ENCODE results near the gene TESMIN.

Gene TESMIN

GRCh38 chr11:68710409-68710808, 40.9 kb downstream of the TESMIN start:
- DNase-seq (ENCODE audit: low read depth in 2 of 2), result no peak

- DNase-seq (ENCODE audit: low read depth in 2 of 2), result no peak
These were observed 42.3 kb downstream of the TESMIN start for GRCh38 chr11:68709062-68709461.

GRCh38 chr11:68707527-68707926, 43.8 kb downstream of the TESMIN start:
- DNase-seq (ENCODE audit: low read depth in 2 of 2), result no peak

- no peak for DNase-seq (ENCODE audit: low read depth in 2 of 2)
These were observed 46.4 kb downstream of the TESMIN start for GRCh38 chr11:68704887-68705286.

- no peak for DNase-seq (ENCODE audit: low read depth in 2 of 2)
These were observed 52.3 kb downstream of the TESMIN start for GRCh38 chr11:68698993-68699392.

- no peak for DNase-seq (ENCODE audit: low read depth in 2 of 2)
These were observed 55.8 kb downstream of the TESMIN start for GRCh38 chr11:68695531-68695930.

- no peak for DNase-seq (ENCODE audit: low read depth in 2 of 2)
These were observed 56.7 kb downstream of the TESMIN start for GRCh38 chr11:68694431-68695297.

GRCh38 chr11:68693484-68693882, 57.8 kb downstream of the TESMIN start:
- DNase-seq (ENCODE audit: low read depth in 2 of 2), result no peak

- DNase-seq (ENCODE audit: low read depth in 2 of 2), result no peak
These were observed 58.3 kb downstream of the TESMIN start for GRCh38 chr11:68692871-68693483.

GRCh38 chr11:68692115-68692514, 59.2 kb downstream of the TESMIN start:
- no peak for DNase-seq (ENCODE audit: low read depth in 2 of 2)

GRCh38 chr11:68691402-68691784, 59.9 kb downstream of the TESMIN start:
- DNase-seq (ENCODE audit: low read depth in 2 of 2), result no peak

- no peak for DNase-seq (ENCODE audit: low read depth in 2 of 2)
These were observed 60.5 kb downstream of the TESMIN start for GRCh38 chr11:68690671-68691401.

- DNase-seq (ENCODE audit: low read depth in 2 of 2), result no peak
These were observed 61.3 kb downstream of the TESMIN start for GRCh38 chr11:68689737-68690625.

- no peak for DNase-seq (ENCODE audit: low read depth in 2 of 2)
These were observed 62.4 kb downstream of the TESMIN start for GRCh38 chr11:68688881-68689280.

- no peak for DNase-seq (ENCODE audit: low read depth in 2 of 2)
These were observed 63.3 kb downstream of the TESMIN start for GRCh38 chr11:68687986-68688385.

GRCh38 chr11:68687311-68687710, 64.0 kb downstream of the TESMIN start:
- no peak for DNase-seq (ENCODE audit: low read depth in 2 of 2)

GRCh38 chr11:68686486-68686885, 64.8 kb downstream of the TESMIN start:
- no peak for DNase-seq (ENCODE audit: low read depth in 2 of 2)

- DNase-seq (ENCODE audit: low read depth in 2 of 2), result no peak
These were observed 65.5 kb downstream of the TESMIN start for GRCh38 chr11:68685656-68686380.

- no peak for DNase-seq (ENCODE audit: low read depth in 2 of 2)
These were observed 66.6 kb downstream of the TESMIN start, which contains the start of gene GAL for GRCh38 chr11:68684385-68685356. Gene GAL, plus strand, starts transcription at chr11:68684544. Its CDS starts 380 bp downstream, at chr11:68684924.

All from stimulated activated CD8-positive, alpha-beta memory T cell treated with anti-CD3 and anti-CD28 coated beads, Interleukin-2, amount 100 ng/mL, for 1 hour (primary cell).